ACC112 (cell line): ENCODE data around the gene RBM5.
A peak's percentile ranks its signal among the peaks of the same experiment; 100 is the strongest.

Experiments used
- H2AFZ ChIP-seq: fragments of 200-600 bp; sonication (generic); one replicate; pipeline ENCODE4 v1.6.0; 2017; ENCODE audit warnings: antibody characterized with exemption, low read length; ENCODE audit not compliant: unreplicated experiment
- H3K27ac ChIP-seq: fragments of 200-600 bp; sonication (generic); 2 replicates; pipeline ENCODE4 v1.5.1; 2014; ENCODE audit warnings: low read depth, mild to moderate bottlenecking, antibody characterized with exemption, low read length, moderate library complexity
- H3K27me3 ChIP-seq: fragments of 200-600 bp; sonication (generic); 2 replicates; pipeline ENCODE4 v1.6.1; 2014; ENCODE audit warnings: mild to moderate bottlenecking, antibody characterized with exemption, low read length, moderate library complexity, mixed read lengths; ENCODE audit not compliant: insufficient read depth
- H3K36me3 ChIP-seq: fragments of 200-600 bp; sonication (generic); 2 replicates; pipeline ENCODE4 v1.6.1; 2016; ENCODE audit warnings: mild to moderate bottlenecking, antibody characterized with exemption, low read length, moderate library complexity, mixed read lengths; ENCODE audit not compliant: insufficient read depth
- H3K4me1 ChIP-seq: fragments of 200-600 bp; sonication (generic); one replicate; pipeline ENCODE4 v1.6.1; 2016; ENCODE audit warnings: low read length, mixed read lengths; ENCODE audit not compliant: insufficient read depth, unreplicated experiment, control insufficient read depth
- H3K4me3 ChIP-seq: fragments of 200-600 bp; sonication (generic); 2 replicates; pipeline ENCODE4 v1.5.1; 2014; ENCODE audit warnings: mild to moderate bottlenecking, low read depth, low read length
- H3K79me2 ChIP-seq: fragments of 200-600 bp; sonication (generic); one replicate; pipeline ENCODE4 v1.6.0; 2016; ENCODE audit warnings: low read length; ENCODE audit not compliant: control insufficient read depth, unreplicated experiment, insufficient read depth

Gene RBM5

GRCh38 chr3:50162034-50162883, 73.5 kb downstream of the RBM5 start:
- H3K79me2 ChIP-seq = peaks cover 17% of the 10 kb centered on the region
- H3K4me1 ChIP-seq = peaks cover 92% of the 10 kb centered on the region

GRCh38 chr3:50163572-50164455, 75.1 kb downstream of the RBM5 start:
- H3K4me1 ChIP-seq = peaks cover 92% of the 10 kb centered on the region
- no peaks in the 10 kb centered on the region for H3K27me3 ChIP-seq
- no peaks in the 10 kb centered on the region for H3K36me3 ChIP-seq
- H3K79me2 ChIP-seq = peaks cover 18% of the 10 kb centered on the region
- H3K27ac ChIP-seq = peak overlapping the region; percentile 79
- 0 out of 2 replicates have a peak overlapping the region, but pooled peaks have one; percentile 19 for H3K4me3 ChIP-seq
- H2AFZ ChIP-seq = no peak overlapping the region

More at GRCh38 chr3:50162034-50162883, 73.5 kb downstream of the RBM5 start:
- H2AFZ ChIP-seq = no peak overlapping the region
- no peaks in the 10 kb centered on the region for H3K36me3 ChIP-seq
- H3K4me3 ChIP-seq = no peak overlapping the region
- H3K27ac ChIP-seq = peak overlapping the region; percentile 79
- no peaks in the 10 kb centered on the region for H3K27me3 ChIP-seq

- Histone ChIP-seq H3K79me2 (peaks cover 15% of the 10 kb centered on the region), H3K36me3 (no peaks in the 10 kb centered on the region), H3K4me1 (peaks cover 88% of the 10 kb centered on the region), H2AFZ (no peak overlapping the region), H3K4me3 (peak overlapping the region; percentile 19; the same call in 1 of the 2 replicates), H3K27me3 (no peaks in the 10 kb centered on the region), H3K27ac (peak overlapping the region; percentile 77)
Observed at GRCh38 chr3:50164481-50164880, 75.8 kb downstream of the RBM5 start.

- Histone ChIP-seq H3K36me3 (no peaks in the 10 kb centered on the region), H3K4me3 (0 out of 2 replicates have a peak overlapping the region, but pooled peaks have one; percentile 27), H3K27me3 (no peaks in the 10 kb centered on the region), H3K4me1 (peaks cover 88% of the 10 kb centered on the region), H2AFZ (no peak overlapping the region), H3K27ac (peak overlapping the region; percentile 77), H3K79me2 (peaks cover 15% of the 10 kb centered on the region)
Observed at GRCh38 chr3:50164984-50165909, 76.5 kb downstream of the RBM5 start.

- 0 out of 2 replicates have a peak overlapping the region, but pooled peaks have one; percentile 27 for H3K4me3 ChIP-seq
- H3K27me3 ChIP-seq = no peaks in the 10 kb centered on the region
- H3K36me3 ChIP-seq = no peaks in the 10 kb centered on the region
- H3K27ac ChIP-seq = peak overlapping the region; percentile 77
- peaks cover 88% of the 10 kb centered on the region for H3K4me1 ChIP-seq
- H2AFZ ChIP-seq = no peak overlapping the region
- H3K79me2 ChIP-seq = peaks cover 15% of the 10 kb centered on the region
Observed at GRCh38 chr3:50165910-50166538, 77.3 kb downstream of the RBM5 start.

- H3K36me3 ChIP-seq = no peaks in the 10 kb centered on the region
- peaks cover 19% of the 10 kb centered on the region for H3K79me2 ChIP-seq
- 0 out of 2 replicates have a peak overlapping the region, but pooled peaks have one; percentile 5 for H3K4me3 ChIP-seq
- H2AFZ ChIP-seq = no peak overlapping the region
- no peaks in the 10 kb centered on the region for H3K27me3 ChIP-seq
- H3K27ac ChIP-seq = peak overlapping the region; percentile 77
- peaks cover 88% of the 10 kb centered on the region for H3K4me1 ChIP-seq
Observed at GRCh38 chr3:50166620-50167019, 77.9 kb downstream of the RBM5 start.

- Histone ChIP-seq H3K36me3 (no peaks in the 10 kb centered on the region), H3K79me2 (peaks cover 19% of the 10 kb centered on the region), H2AFZ (no peak overlapping the region), H3K27ac (peak overlapping the region; percentile 77), H3K27me3 (no peaks in the 10 kb centered on the region), H3K4me3 (no peak overlapping the region), H3K4me1 (peaks cover 88% of the 10 kb centered on the region)
Observed at GRCh38 chr3:50167069-50167840, 78.5 kb downstream of the RBM5 start.

GRCh38 chr3:50167841-50168209, 79.1 kb downstream of the RBM5 start:
- Histone ChIP-seq H3K27ac (peak overlapping the region; percentile 63), H3K27me3 (no peaks in the 10 kb centered on the region), H3K4me1 (peaks cover 86% of the 10 kb centered on the region), H3K4me3 (no peak overlapping the region), H3K36me3 (no peaks in the 10 kb centered on the region), H3K79me2 (peaks cover 19% of the 10 kb centered on the region), H2AFZ (no peak overlapping the region)

GRCh38 chr3:50168388-50168787, 79.7 kb downstream of the RBM5 start:
- H3K36me3 ChIP-seq = no peaks in the 10 kb centered on the region
- H3K4me1 ChIP-seq = peaks cover 83% of the 10 kb centered on the region
- no peaks in the 10 kb centered on the region for H3K27me3 ChIP-seq
- peaks cover 19% of the 10 kb centered on the region for H3K79me2 ChIP-seq
- no peak overlapping the region for H3K4me3 ChIP-seq
- H2AFZ ChIP-seq = no peak overlapping the region
- H3K27ac ChIP-seq = peak overlapping the region; percentile 63; the same call in 1 of the 2 replicates
